ENCODE measurements around the gene MAMLD1. TPM values are rescaled to one million over a fixed set of nuclear protein-coding genes. Genes with fewer than 3 reads are reported as not detected.
A peak's percentile ranks its signal among the peaks of the same experiment; 100 is the strongest.

The MAMLD1 gene
- polyA plus RNA-seq, 1 donor: 21.1 TPM

- DNase-seq: no peak
Measured at GRCh38 chrX:150357790-150358189, 5.3 kb upstream of the MAMLD1 start.

DNA sequence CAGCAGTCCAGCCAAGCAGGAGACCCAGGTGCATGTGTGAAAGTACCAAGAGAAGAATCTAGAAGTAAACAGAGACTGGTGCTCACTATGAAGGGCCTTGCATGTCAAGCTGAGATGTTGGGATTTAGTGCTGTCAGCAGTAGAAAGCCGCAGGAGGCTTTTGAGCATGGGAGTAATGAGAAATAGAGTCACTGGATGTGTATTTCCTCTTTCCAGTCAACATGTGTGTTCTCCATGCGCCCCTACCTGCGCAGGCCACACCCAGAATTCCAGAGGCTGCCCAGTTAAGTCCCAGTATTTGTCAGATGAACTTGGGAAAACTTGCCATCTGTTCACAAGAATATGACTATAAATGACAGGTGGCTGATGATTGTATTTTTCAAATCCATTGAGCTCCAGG is 4.5 kb upstream of the MAMLD1 start:
- no peak for DNase-seq

DNA sequence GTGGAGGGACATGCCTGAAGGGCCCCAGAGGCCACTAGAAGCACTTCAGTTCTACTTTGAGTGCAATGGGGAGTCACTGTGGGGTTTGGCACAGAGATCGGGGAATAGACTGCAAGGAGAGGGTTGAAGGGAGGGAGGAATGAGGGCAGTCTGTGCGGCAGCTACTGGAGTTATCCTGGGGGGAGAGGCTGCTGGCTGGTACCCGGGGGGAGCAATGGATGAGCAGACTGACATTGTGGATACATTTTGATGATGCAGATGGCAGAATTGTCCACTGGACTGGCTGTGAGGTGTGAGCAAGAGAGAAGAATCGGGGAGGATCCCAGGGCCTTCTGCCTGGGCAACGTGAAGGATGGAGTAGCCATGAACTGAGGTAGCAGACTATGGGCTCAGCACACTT is 2.8 kb upstream of the MAMLD1 start:
- no peak for DNase-seq

- no peak for DNase-seq
Measured at GRCh38 chrX:150361070-150361776, 1.9 kb upstream of the MAMLD1 start.

GRCh38 chrX:150361777-150362351 is 1.3 kb upstream of the MAMLD1 start:
- no peak for DNase-seq

GRCh38 chrX:150363561-150364346 is 637 bp downstream of the MAMLD1 start:
- peak; percentile 26 for DNase-seq

GRCh38 chrX:150364347-150365050 is 1.4 kb downstream of the MAMLD1 start:
- DNase-seq: no peak

DNA sequence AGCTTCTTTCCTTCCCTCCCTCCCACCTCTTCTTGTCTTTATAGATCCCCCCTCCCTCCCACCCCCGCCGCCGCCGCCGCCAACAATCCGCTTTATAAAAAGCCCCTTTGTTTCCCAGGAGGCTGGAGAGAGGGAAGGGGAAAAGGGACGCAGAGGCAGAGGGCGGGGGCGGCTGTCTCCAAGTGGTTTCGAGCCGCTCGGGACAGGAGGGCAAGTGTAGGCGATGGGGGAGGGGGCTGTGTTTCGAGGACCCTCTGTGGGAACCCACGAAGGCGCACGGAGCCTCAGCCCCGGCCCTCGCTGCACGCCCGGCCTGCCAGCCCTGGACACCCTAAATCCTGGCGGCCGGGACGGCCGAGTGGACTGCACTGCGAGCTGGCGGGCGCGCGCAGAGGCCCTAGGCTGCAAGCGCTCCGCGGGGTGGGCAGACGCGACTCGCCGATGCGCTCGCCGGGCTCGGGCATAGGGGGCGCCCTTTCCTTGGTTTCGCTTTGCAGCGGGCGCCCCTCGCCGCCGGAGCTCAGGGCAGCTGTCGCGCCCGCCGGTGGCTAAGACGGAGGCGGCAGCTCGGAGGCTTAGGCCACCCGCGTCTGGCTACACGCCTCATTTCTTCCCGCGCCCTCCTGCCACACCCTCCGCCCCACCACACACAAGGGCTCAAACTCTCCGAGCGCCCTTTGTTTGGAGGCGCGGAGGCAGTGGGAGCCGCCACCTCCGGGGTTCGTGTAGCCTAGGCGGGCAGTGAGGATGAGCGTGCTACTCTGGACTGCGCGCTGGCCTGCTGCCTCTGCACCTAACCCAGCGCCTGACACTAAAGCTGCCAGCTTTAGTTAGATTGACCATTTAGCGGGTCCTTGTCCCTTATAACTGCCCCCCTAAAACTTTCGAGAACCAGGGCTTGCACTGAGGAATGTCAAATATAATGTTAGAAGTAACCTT is 2.2 kb downstream of the MAMLD1 start:
- peak; percentile 72 for DNase-seq

GRCh38 chrX:150365990-150366911 is 3.1 kb downstream of the MAMLD1 start:
- peak; percentile 62 for DNase-seq

- DNase-seq: peak; percentile 19
Measured at GRCh38 chrX:150366951-150367545, 3.9 kb downstream of the MAMLD1 start.

- no peak for DNase-seq
Measured at GRCh38 chrX:150370589-150371312, 7.6 kb downstream of the MAMLD1 start.

GRCh38 chrX:150371877-150372276 is 8.8 kb downstream of the MAMLD1 start:
- no peak for DNase-seq

GRCh38 chrX:150372280-150372679 is 9.2 kb downstream of the MAMLD1 start:
- DNase-seq: no peak

DNA sequence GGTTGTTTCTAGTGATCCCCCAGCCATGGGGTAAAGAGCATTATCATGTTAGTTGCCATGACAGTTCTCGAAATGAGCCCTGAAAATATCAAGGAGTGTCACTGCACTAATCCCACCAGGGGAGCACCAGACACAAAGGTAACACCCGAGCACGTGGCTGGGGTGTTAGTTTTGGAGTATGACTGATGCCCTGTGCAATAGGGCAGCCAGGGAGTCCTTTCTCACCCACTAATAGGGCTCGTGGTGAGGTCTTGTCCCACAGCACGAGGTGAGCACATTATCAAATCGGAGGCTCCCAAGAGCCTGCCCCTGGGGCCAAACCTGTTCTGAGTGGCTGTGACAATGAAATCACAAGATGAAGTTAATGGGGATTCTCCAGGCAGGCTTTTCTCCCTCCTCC is 9.6 kb downstream of the MAMLD1 start:
- DNase-seq: no peak

GRCh38 chrX:150375243-150375770 is 12.2 kb downstream of the MAMLD1 start:
- no peak for DNase-seq

- DNase-seq: no peak
Measured at GRCh38 chrX:150377005-150377404, 13.9 kb downstream of the MAMLD1 start.

- DNase-seq: no peak
Measured at GRCh38 chrX:150405006-150405405, 41.9 kb downstream of the MAMLD1 start.

GRCh38 chrX:150405576-150405975 is 42.5 kb downstream of the MAMLD1 start:
- no peak for DNase-seq

DNA sequence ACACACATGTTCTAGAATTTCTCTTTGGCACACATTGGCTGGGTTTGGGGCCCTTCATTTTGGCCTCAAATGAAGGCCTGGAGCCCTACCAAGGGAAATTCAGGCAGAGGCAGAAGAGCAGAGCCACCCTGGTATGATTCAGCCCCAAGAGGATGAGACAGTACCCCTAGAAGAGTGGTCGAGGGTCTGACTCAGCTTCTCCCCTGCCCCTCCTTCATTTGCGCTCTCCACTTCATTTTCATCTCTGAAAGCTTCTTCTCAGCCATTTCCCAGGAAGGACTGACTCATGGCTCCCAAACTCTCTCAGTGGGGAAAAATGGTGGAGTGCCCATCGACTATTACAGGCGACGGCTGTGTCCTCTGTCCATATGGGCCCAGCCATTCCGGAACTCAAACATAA is 43.5 kb downstream of the MAMLD1 start:
- DNase-seq: no peak

Measured in hindlimb muscle (tissue), 1 donor.